Endothelial cell of umbilical vein (primary cell): ENCODE results near the gene AUTS2. TPM values are rescaled to one million over a fixed set of nuclear protein-coding genes. Genes with fewer than 3 reads are reported as not detected.

Source experiments
- BruUV-seq: library from RNA; stranded (reverse); fragments of 400-500 nt; replicated peaks from 2 replicates; lab custom pipeline; 2021; lab: Mats Ljungman, UMichigan
- CTCF ChIA-PET: fragments of 300-600, 350-600 bp; sonication (Branson Sonifier 250); formaldehyde crosslinking; loops from one replicate; lab custom pipeline; 2021; ENCODE audit warnings: antibody characterized with exemption, inconsistent platforms; lab: Charles Lee
- POLR2A ChIA-PET: fragments of 300-600, 350-600 bp; sonication (Branson Sonifier 250); formaldehyde crosslinking; loops from one replicate; lab custom pipeline; 2021; ENCODE audit warnings: antibody characterized with exemption, inconsistent platforms; lab: Charles Lee
- DNase-seq: peaks from one replicate; pipeline ENCODE4 v3.0.0-alpha.2; 2011; ENCODE audit warnings: low read depth, low spot score
- FAIRE-seq: peaks from 2 replicates; lab custom pipeline; 2011; peaks lifted over from hg19 to GRCh38; lab: Jason Lieb, UNC
- H2AFZ ChIP-seq: 2 replicates; pipeline ENCODE4 v1.6.0; 2012; ENCODE audit warnings: low read depth, low read length, control low read depth, inconsistent platforms
- H3K27ac ChIP-seq: 2 replicates; pipeline ENCODE4 v1.5.1; 2011; ENCODE audit warnings: low read depth, mild to moderate bottlenecking, control low read depth, low read length, moderate library complexity; ENCODE audit not compliant: insufficient read depth
- H3K27me3 ChIP-seq, 2 experiments: 2 replicates each; pipeline versions ENCODE4 v1.6.0 to v1.6.1; 2011; ENCODE audit warnings: low read length in 2 of 2, mixed read lengths in 1 of 2; ENCODE audit not compliant: control insufficient read depth in 2 of 2, insufficient read depth in 2 of 2
- H3K36me3 ChIP-seq, 2 experiments: 2 replicates in 1 of 2; 3 replicates in 1 of 2; pipeline ENCODE4 v1.5.1; 2011; ENCODE audit warnings: low read length in 2 of 2, mild to moderate bottlenecking in 1 of 2, moderate library complexity in 1 of 2; ENCODE audit not compliant: control insufficient read depth in 2 of 2, insufficient read depth in 2 of 2; ENCODE audit errors: extremely low read depth in 1 of 2
- H3K4me1 ChIP-seq: 3 replicates; pipeline ENCODE4 v1.5.1; 2011; ENCODE audit warnings: mild to moderate bottlenecking, low read length; ENCODE audit not compliant: control insufficient read depth, insufficient read depth; ENCODE audit errors: extremely low read depth
- H3K4me2 ChIP-seq: 2 replicates; pipeline ENCODE4 v1.6.1; 2011; ENCODE audit warnings: low read length, control low read depth, mixed read lengths; ENCODE audit not compliant: insufficient read depth
- H3K4me3 ChIP-seq, 3 experiments: fragments of 200-600 bp in 1 of 3; sonication (generic), shearing (Covaris generic) in 1 of 3; replicated peaks in 1 of 3; 2 replicates each; pipeline ENCODE4 v1.5.1; 2011 to 2016; ENCODE audit warnings: control low read depth in 3 of 3, low read length in 3 of 3, mild to moderate bottlenecking in 2 of 3, inconsistent platforms in 1 of 3, low read depth in 1 of 3, moderate library complexity in 1 of 3; ENCODE audit not compliant: insufficient read depth in 1 of 3
- H3K79me2 ChIP-seq: 2 replicates; pipeline ENCODE4 v1.6.0; 2012; ENCODE audit warnings: low read length, inconsistent platforms; ENCODE audit not compliant: control insufficient read depth, insufficient read depth
- H3K9ac ChIP-seq: replicated peaks from 2 replicates; pipeline ENCODE3; 2011; ENCODE audit warnings: low read length, control low read depth; ENCODE audit not compliant: insufficient read depth; ENCODE audit errors: extremely low read depth
- H3K9me1 ChIP-seq: replicated peaks from 3 replicates; pipeline ENCODE4 v1.6.0; 2011; ENCODE audit warnings: mild to moderate bottlenecking, low read length; ENCODE audit not compliant: control insufficient read depth, insufficient read depth; ENCODE audit errors: extremely low read depth
- H3K9me3 ChIP-seq: replicated peaks from 2 replicates; pipeline ENCODE4 v1.5.1; 2012; ENCODE audit warnings: low read length, inconsistent platforms; ENCODE audit not compliant: control insufficient read depth, insufficient read depth
- H4K20me1 ChIP-seq: replicated peaks from 2 replicates; pipeline ENCODE3; 2011; ENCODE audit warnings: mild to moderate bottlenecking, low read length; ENCODE audit not compliant: control insufficient read depth, insufficient read depth; ENCODE audit errors: extremely low read depth
- EZH2 ChIP-seq: IDR thresholded peaks from 2 replicates; pipeline ENCODE4 v1.6.1; 2012; ENCODE audit warnings: borderline replicate concordance, low read depth, mild to moderate bottlenecking, moderate library complexity, low read length, inconsistent platforms; ENCODE audit not compliant: severe bottlenecking
- FOS ChIP-seq: IDR thresholded peaks from 2 replicates; pipeline ENCODE4 v1.6.1; 2011; ENCODE audit warnings: mild to moderate bottlenecking, low read length, moderate library complexity, borderline replicate concordance; ENCODE audit not compliant: insufficient read depth
- GATA2 ChIP-seq: IDR thresholded peaks from 2 replicates; pipeline ENCODE4 v1.7.0; 2011; ENCODE audit warnings: low read depth, mild to moderate bottlenecking, moderate library complexity, mixed read lengths, low read length; ENCODE audit not compliant: insufficient read length, insufficient read depth
- JUN ChIP-seq: IDR thresholded peaks from 2 replicates; pipeline ENCODE4 v1.6.1; 2011; ENCODE audit warnings: borderline replicate concordance, low read depth; ENCODE audit not compliant: insufficient read length, insufficient read depth
- MYC ChIP-seq: IDR thresholded peaks from one replicate; pipeline ENCODE4 v1.6.1; 2011; ENCODE audit warnings: mild to moderate bottlenecking, low read depth, low read length
- POLR2A ChIP-seq: IDR thresholded peaks from 2 replicates; pipeline ENCODE4 v1.6.1; 2012; ENCODE audit warnings: low read depth, mild to moderate bottlenecking, control low read depth, low read length
- POLR2AphosphoS5 ChIP-seq: IDR thresholded peaks from 2 replicates; pipeline ENCODE4 v1.6.1; 2012; ENCODE audit warnings: low read depth, mild to moderate bottlenecking, control low read depth, low read length, moderate library complexity; ENCODE audit not compliant: insufficient read depth
- dilution Hi-C: fragments of 300-500 bp; cut with MboI; formaldehyde crosslinking; loops from one replicate; pipeline ENCODE4 v1.15.0; 2019; ENCODE audit warnings: low sequenced_read_pairs; ENCODE audit not compliant: extremely low pct_ligation_motif_present
- intact Hi-C: fragments of 100-400 bp; cut with micrococcal nuclease; formaldehyde crosslinking; loops from one replicate; pipeline ENCODE4 v1.10.0; 2022
- polyA plus RNA-seq, 4 experiments: library from polyadenylated mRNA; depleted of rRNA in 3 of 4; stranded (reverse) in 3 of 4; unstranded in 1 of 4; fragments of >200 nt; gene quantifications; 2 replicates each; pipeline versions ENCODE4 v1.2.1 to v1.2.3, GENCODE V29; 2011 to 2012; ENCODE audit warnings: missing spikeins in 1 of 4
- total RNA-seq: library from RNA; stranded (reverse); gene quantifications from 2 replicates; pipeline ENCODE4 v1.2.3, GENCODE V29; 2021
- TF ChIP-seq, protein P1 (sequence below), 2 donors: IDR thresholded peaks; 1 replicate in 1 of 2; 2 replicates in 1 of 2; pipeline ENCODE4 v1.5.1; 2011; ENCODE audit warnings: low read length in 2 of 2, mild to moderate bottlenecking in 2 of 2, moderate library complexity in 2 of 2, control low read depth in 1 of 2, inconsistent platforms in 1 of 2, low read depth in 1 of 2; ENCODE audit not compliant: insufficient read depth in 1 of 2; ENCODE audit errors: extremely low read depth in 1 of 2
- TF ChIP-seq, protein P2 (sequence below): IDR thresholded peaks from 2 replicates; pipeline ENCODE4 v1.6.1; 2011; ENCODE audit not compliant: insufficient read depth, insufficient read length

The AUTS2 gene
- total and polyA plus RNA-seq, 2 donors (not counting 3 experiments of a cell fraction or from before 2014, with no cell fraction given), result 0.59 to 8.0 TPM

DNA sequence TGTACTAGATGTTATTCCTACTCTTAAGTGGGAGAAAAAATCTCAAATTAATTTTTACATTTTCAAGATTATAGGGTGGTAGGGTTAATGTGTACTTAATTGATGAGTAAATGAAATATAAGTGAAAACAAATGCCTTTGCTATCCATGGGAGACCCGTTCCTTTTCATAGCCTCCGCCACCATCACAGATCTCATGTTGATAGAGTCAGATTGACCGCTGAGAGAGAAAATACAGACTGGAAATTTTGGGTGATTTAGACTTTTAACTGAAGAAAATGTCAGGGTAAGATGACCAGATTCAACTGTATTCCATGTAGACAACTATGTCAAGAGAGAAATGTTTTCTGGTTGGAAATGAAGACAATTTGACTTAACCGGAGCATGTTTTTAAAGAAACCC lies 446.2 kb downstream of the AUTS2 start:
- Histone ChIP-seq H2AFZ (no peak overlapping the region), H3K27ac (no peak overlapping the region), H3K79me2 (no peaks in the 10 kb centered on the region), H4K20me1 (no peaks in the 10 kb centered on the region), H3K9ac (no peak overlapping the region), H3K9me1 (no peaks in the 10 kb centered on the region), H3K4me3 (no peak overlapping the region), H3K4me1 (no peaks in the 10 kb centered on the region), H3K4me2 (no peak overlapping the region), H3K36me3 (no peaks in the 10 kb centered on the region), H3K9me3 (no peaks in the 10 kb centered on the region), H3K27me3 (no peaks in the 10 kb centered on the region)
- DNase-seq (no peak), FAIRE-seq (no peak)
- BruUV-seq, result no TSS peak
- ChIA-PET CTCF (no interaction called here), POLR2A (no interaction called here)
- intact Hi-C loops, result no loop called here
- no peak for TF ChIP-seq JUN
- no peak for TF ChIP-seq POLR2A
- TF ChIP-seq, protein P1, sequence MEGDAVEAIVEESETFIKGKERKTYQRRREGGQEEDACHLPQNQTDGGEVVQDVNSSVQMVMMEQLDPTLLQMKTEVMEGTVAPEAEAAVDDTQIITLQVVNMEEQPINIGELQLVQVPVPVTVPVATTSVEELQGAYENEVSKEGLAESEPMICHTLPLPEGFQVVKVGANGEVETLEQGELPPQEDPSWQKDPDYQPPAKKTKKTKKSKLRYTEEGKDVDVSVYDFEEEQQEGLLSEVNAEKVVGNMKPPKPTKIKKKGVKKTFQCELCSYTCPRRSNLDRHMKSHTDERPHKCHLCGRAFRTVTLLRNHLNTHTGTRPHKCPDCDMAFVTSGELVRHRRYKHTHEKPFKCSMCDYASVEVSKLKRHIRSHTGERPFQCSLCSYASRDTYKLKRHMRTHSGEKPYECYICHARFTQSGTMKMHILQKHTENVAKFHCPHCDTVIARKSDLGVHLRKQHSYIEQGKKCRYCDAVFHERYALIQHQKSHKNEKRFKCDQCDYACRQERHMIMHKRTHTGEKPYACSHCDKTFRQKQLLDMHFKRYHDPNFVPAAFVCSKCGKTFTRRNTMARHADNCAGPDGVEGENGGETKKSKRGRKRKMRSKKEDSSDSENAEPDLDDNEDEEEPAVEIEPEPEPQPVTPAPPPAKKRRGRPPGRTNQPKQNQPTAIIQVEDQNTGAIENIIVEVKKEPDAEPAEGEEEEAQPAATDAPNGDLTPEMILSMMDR (IDR thresholded peaks at IDR 0.05; ENCODE audit: extremely low read depth in 1 of 2, insufficient read depth in 1 of 2, low read depth in 1 of 2, low read length in 2 of 2), result no peak
- no peak for TF ChIP-seq FOS
- no peak for TF ChIP-seq POLR2AphosphoS5
- TF ChIP-seq MYC, result no peak
- TF ChIP-seq, protein P2, sequence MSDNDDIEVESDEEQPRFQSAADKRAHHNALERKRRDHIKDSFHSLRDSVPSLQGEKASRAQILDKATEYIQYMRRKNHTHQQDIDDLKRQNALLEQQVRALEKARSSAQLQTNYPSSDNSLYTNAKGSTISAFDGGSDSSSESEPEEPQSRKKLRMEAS, result no peak
- TF ChIP-seq GATA2, result no peak
- TF ChIP-seq EZH2, result no peak
- dilution Hi-C loops, result no loop called here
